Vagina (tissue), 2 donors: ENCODE data around the gene NOM1.

Experiments
- POLR2A ChIP-seq, 2 donors: fragments of 450-650 bp; IDR thresholded peaks; one replicate each; pipeline ENCODE4 v1.6.1; 2017; ENCODE audit warnings: antibody characterized with exemption in 2 of 2, mild to moderate bottlenecking in 2 of 2, moderate library complexity in 2 of 2
- POLR2AphosphoS5 ChIP-seq, 2 donors: sonication (generic); formaldehyde crosslinking; IDR thresholded peaks; one replicate each; pipeline ENCODE4 v1.9.0; 2017; ENCODE audit warnings: antibody characterized with exemption in 2 of 2, mild to moderate bottlenecking in 2 of 2, low read depth in 1 of 2; ENCODE audit not compliant: insufficient read depth in 1 of 2
- TF ChIP-seq, protein P1 (sequence below), 3 experiments: fragments of 450-650 bp in 2 of 3; fragments of 200-600 bp in 1 of 3; sonication (generic) in 1 of 3; IDR thresholded peaks; one replicate each; pipeline ENCODE4 v1.5.1; 2017 to 2019; ENCODE audit warnings: antibody characterized with exemption in 3 of 3, mild to moderate bottlenecking in 2 of 3, moderate library complexity in 2 of 3

DNA sequence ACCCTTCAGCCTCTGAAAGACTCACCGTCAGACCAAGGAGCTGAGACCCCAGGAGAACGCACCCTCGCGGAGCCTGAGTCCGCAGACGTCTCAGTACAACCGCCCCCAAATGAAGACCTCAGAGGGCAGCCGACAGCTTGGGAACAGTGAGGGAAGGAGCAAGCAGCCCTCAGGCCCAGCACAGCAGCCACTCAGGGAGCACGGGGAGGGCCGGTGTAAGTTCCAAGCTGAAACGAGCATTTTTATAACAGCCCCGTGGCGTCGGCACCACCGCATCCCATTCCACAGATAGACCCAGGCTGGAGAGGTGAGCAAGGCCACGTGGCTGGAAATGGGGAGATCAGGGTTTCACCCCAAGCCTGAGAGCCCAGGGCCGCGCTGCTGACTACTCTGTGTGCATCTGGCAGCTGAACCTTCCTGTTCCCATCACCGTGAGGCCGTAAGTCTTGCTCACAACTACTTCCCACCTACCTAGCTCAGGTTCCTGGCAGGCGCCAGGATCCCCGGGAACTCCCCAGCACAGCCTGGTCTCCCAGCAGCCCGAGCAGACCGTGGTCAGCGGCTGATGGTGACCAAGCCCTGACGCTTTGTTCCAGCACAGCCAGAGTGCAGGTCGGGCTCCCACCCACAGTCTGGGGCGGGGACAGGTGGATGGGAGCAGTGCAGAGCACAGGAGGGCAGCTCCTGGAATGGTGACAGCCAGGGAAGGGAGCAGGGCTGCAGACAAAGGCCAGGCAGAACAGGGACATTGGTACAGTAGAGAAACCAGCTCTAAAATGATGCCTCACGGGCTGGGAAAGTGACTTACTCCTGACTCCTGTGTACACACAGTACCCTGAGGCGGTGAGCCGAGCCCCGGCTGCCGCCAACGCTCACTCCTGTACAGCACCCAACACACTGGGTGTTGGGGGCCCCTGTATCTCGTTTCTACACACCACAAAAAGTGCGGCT lies 6.1 kb upstream of the NOM1 start:
- TF ChIP-seq, protein P1, sequence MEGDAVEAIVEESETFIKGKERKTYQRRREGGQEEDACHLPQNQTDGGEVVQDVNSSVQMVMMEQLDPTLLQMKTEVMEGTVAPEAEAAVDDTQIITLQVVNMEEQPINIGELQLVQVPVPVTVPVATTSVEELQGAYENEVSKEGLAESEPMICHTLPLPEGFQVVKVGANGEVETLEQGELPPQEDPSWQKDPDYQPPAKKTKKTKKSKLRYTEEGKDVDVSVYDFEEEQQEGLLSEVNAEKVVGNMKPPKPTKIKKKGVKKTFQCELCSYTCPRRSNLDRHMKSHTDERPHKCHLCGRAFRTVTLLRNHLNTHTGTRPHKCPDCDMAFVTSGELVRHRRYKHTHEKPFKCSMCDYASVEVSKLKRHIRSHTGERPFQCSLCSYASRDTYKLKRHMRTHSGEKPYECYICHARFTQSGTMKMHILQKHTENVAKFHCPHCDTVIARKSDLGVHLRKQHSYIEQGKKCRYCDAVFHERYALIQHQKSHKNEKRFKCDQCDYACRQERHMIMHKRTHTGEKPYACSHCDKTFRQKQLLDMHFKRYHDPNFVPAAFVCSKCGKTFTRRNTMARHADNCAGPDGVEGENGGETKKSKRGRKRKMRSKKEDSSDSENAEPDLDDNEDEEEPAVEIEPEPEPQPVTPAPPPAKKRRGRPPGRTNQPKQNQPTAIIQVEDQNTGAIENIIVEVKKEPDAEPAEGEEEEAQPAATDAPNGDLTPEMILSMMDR (IDR thresholded peaks at IDR 0.05), result no peak
- TF ChIP-seq POLR2A (IDR thresholded peaks at IDR 0.05) (no peak), POLR2AphosphoS5 (IDR thresholded peaks at IDR 0.05; ENCODE audit: insufficient read depth in 1 of 2, low read depth in 1 of 2) (no peak)
